ENCODE measurements around the gene MUC22. TPM values are rescaled to one million over a fixed set of nuclear protein-coding genes. Genes with fewer than 3 reads are reported as not detected.
"Not testable (repeated sequence)": the region's sequence is repeated elsewhere in the genome, so short reads cannot be mapped to it uniquely, and the experiment has no call there.

MUC22 gene
- not detected in 2 replicates for total RNA-seq (2014; rRNA removed; shearing (Covaris generic))
- polyA plus RNA-seq (2015; cell fraction: cytosol; rRNA removed): 0.02 TPM in 1 of 2 replicates, not detected in the other
- polyA plus RNA-seq (2015; cell fraction: nucleus; rRNA removed): not detected in 2 replicates

GRCh38 chr6:31010393-31011060 is at the start of gene MUC22:
Gene MUC22, plus strand, starts transcription at chr6:31010474. Its CDS starts 233 bp downstream, at chr6:31010707.
- DNase-seq (ENCODE audit: low read depth): peak; percentile 58

GRCh38 chr6:30960907-30961673 is 49.2 kb upstream of the MUC22 start:
- DNase-seq (ENCODE audit: low read depth): no peak

GRCh38 chr6:30962716-30963115 is 47.6 kb upstream of the MUC22 start:
- DNase-seq (ENCODE audit: low read depth): no peak

- peak; percentile 50 for DNase-seq (ENCODE audit: low read depth)
These were observed 46.6 kb upstream of the MUC22 start for GRCh38 chr6:30963641-30964040.

GRCh38 chr6:30964075-30964474 is 46.2 kb upstream of the MUC22 start:
- DNase-seq (ENCODE audit: low read depth): peak; percentile 25

GRCh38 chr6:30965140-30965601 is 45.1 kb upstream of the MUC22 start:
- DNase-seq (ENCODE audit: low read depth): no peak

- no peak for DNase-seq (ENCODE audit: low read depth)
These were observed 44.1 kb upstream of the MUC22 start for GRCh38 chr6:30966154-30966553.

GRCh38 chr6:30969171-30969570 is 41.1 kb upstream of the MUC22 start:
- DNase-seq (ENCODE audit: low read depth): not testable (repeated sequence)

GRCh38 chr6:30970946-30971345 is 39.3 kb upstream of the MUC22 start:
- no peak for DNase-seq (ENCODE audit: low read depth)

- DNase-seq (ENCODE audit: low read depth): no peak
These were observed 37.5 kb upstream of the MUC22 start for GRCh38 chr6:30972816-30973215.

GRCh38 chr6:30974490-30975252 is 35.6 kb upstream of the MUC22 start:
- no peak for DNase-seq (ENCODE audit: low read depth)

- DNase-seq (ENCODE audit: low read depth): no peak
These were observed 31.1 kb upstream of the MUC22 start for GRCh38 chr6:30979141-30979540.

GRCh38 chr6:30979690-30980089 is 30.6 kb upstream of the MUC22 start:
- no peak for DNase-seq (ENCODE audit: low read depth)

GRCh38 chr6:30981942-30982772 is 28.1 kb upstream of the MUC22 start:
- DNase-seq (ENCODE audit: low read depth): peak; percentile 71

GRCh38 chr6:30983439-30983838 is 26.8 kb upstream of the MUC22 start, which contains the start of gene MUC21:
Gene MUC21, plus strand, starts transcription at chr6:30983718. Its CDS starts 241 bp downstream, at chr6:30983959.
- DNase-seq (ENCODE audit: low read depth): no peak

- no peak for DNase-seq (ENCODE audit: low read depth)
These were observed 24.8 kb upstream of the MUC22 start for GRCh38 chr6:30985490-30985889.

GRCh38 chr6:30987304-30987703 is 23.0 kb upstream of the MUC22 start:
- no peak for DNase-seq (ENCODE audit: low read depth)

GRCh38 chr6:30988209-30988825 is 22.0 kb upstream of the MUC22 start:
- no peak for DNase-seq (ENCODE audit: low read depth)

- peak; percentile 15 for DNase-seq (ENCODE audit: low read depth)
These were observed 19.7 kb upstream of the MUC22 start for GRCh38 chr6:30990422-30991086.

- peak; percentile 15 for DNase-seq (ENCODE audit: low read depth)
These were observed 18.4 kb upstream of the MUC22 start for GRCh38 chr6:30991891-30992290.

All from HT1080 (cell line).